Endothelial cell of umbilical vein (primary cell): Measurements from ENCODE around the gene ZBTB7C. TPM values are rescaled to one million over a fixed set of nuclear protein-coding genes. Genes with fewer than 3 reads are reported as not detected.

ENCODE experiments used
- BruUV-seq: library from RNA; stranded (reverse); fragments of 400-500 nt; replicated peaks from 2 replicates; lab custom pipeline; 2021; lab: Mats Ljungman, UMichigan
- CTCF ChIA-PET: fragments of 300-600, 350-600 bp; sonication (Branson Sonifier 250); formaldehyde crosslinking; loops from one replicate; lab custom pipeline; 2021; ENCODE audit warnings: antibody characterized with exemption, inconsistent platforms; lab: Charles Lee
- POLR2A ChIA-PET: fragments of 300-600, 350-600 bp; sonication (Branson Sonifier 250); formaldehyde crosslinking; loops from one replicate; lab custom pipeline; 2021; ENCODE audit warnings: antibody characterized with exemption, inconsistent platforms; lab: Charles Lee
- DNase-seq: peaks from one replicate; pipeline ENCODE4 v3.0.0-alpha.2; 2011; ENCODE audit warnings: low read depth, low spot score
- FAIRE-seq: peaks from 2 replicates; lab custom pipeline; 2011; peaks lifted over from hg19 to GRCh38; lab: Jason Lieb, UNC
- H2AFZ ChIP-seq: 2 replicates; pipeline ENCODE4 v1.6.0; 2012; ENCODE audit warnings: low read depth, low read length, control low read depth, inconsistent platforms
- H3K27ac ChIP-seq: 2 replicates; pipeline ENCODE4 v1.5.1; 2011; ENCODE audit warnings: low read depth, mild to moderate bottlenecking, control low read depth, low read length, moderate library complexity; ENCODE audit not compliant: insufficient read depth
- H3K27me3 ChIP-seq, 2 experiments: 2 replicates each; pipeline versions ENCODE4 v1.6.0 to v1.6.1; 2011; ENCODE audit warnings: low read length in 2 of 2, mixed read lengths in 1 of 2; ENCODE audit not compliant: control insufficient read depth in 2 of 2, insufficient read depth in 2 of 2
- H3K36me3 ChIP-seq, 2 experiments: 2 replicates in 1 of 2; 3 replicates in 1 of 2; pipeline ENCODE4 v1.5.1; 2011; ENCODE audit warnings: low read length in 2 of 2, mild to moderate bottlenecking in 1 of 2, moderate library complexity in 1 of 2; ENCODE audit not compliant: control insufficient read depth in 2 of 2, insufficient read depth in 2 of 2; ENCODE audit errors: extremely low read depth in 1 of 2
- H3K4me1 ChIP-seq: 3 replicates; pipeline ENCODE4 v1.5.1; 2011; ENCODE audit warnings: mild to moderate bottlenecking, low read length; ENCODE audit not compliant: control insufficient read depth, insufficient read depth; ENCODE audit errors: extremely low read depth
- H3K4me2 ChIP-seq: 2 replicates; pipeline ENCODE4 v1.6.1; 2011; ENCODE audit warnings: low read length, control low read depth, mixed read lengths; ENCODE audit not compliant: insufficient read depth
- H3K4me3 ChIP-seq, 3 experiments: fragments of 200-600 bp in 1 of 3; sonication (generic), shearing (Covaris generic) in 1 of 3; replicated peaks in 1 of 3; 2 replicates each; pipeline ENCODE4 v1.5.1; 2011 to 2016; ENCODE audit warnings: control low read depth in 3 of 3, low read length in 3 of 3, mild to moderate bottlenecking in 2 of 3, inconsistent platforms in 1 of 3, low read depth in 1 of 3, moderate library complexity in 1 of 3; ENCODE audit not compliant: insufficient read depth in 1 of 3
- H3K79me2 ChIP-seq: 2 replicates; pipeline ENCODE4 v1.6.0; 2012; ENCODE audit warnings: low read length, inconsistent platforms; ENCODE audit not compliant: control insufficient read depth, insufficient read depth
- H3K9ac ChIP-seq: replicated peaks from 2 replicates; pipeline ENCODE3; 2011; ENCODE audit warnings: low read length, control low read depth; ENCODE audit not compliant: insufficient read depth; ENCODE audit errors: extremely low read depth
- H3K9me1 ChIP-seq: replicated peaks from 3 replicates; pipeline ENCODE4 v1.6.0; 2011; ENCODE audit warnings: mild to moderate bottlenecking, low read length; ENCODE audit not compliant: control insufficient read depth, insufficient read depth; ENCODE audit errors: extremely low read depth
- H3K9me3 ChIP-seq: replicated peaks from 2 replicates; pipeline ENCODE4 v1.5.1; 2012; ENCODE audit warnings: low read length, inconsistent platforms; ENCODE audit not compliant: control insufficient read depth, insufficient read depth
- H4K20me1 ChIP-seq: replicated peaks from 2 replicates; pipeline ENCODE3; 2011; ENCODE audit warnings: mild to moderate bottlenecking, low read length; ENCODE audit not compliant: control insufficient read depth, insufficient read depth; ENCODE audit errors: extremely low read depth
- EZH2 ChIP-seq: IDR thresholded peaks from 2 replicates; pipeline ENCODE4 v1.6.1; 2012; ENCODE audit warnings: borderline replicate concordance, low read depth, mild to moderate bottlenecking, moderate library complexity, low read length, inconsistent platforms; ENCODE audit not compliant: severe bottlenecking
- FOS ChIP-seq: IDR thresholded peaks from 2 replicates; pipeline ENCODE4 v1.6.1; 2011; ENCODE audit warnings: mild to moderate bottlenecking, low read length, moderate library complexity, borderline replicate concordance; ENCODE audit not compliant: insufficient read depth
- GATA2 ChIP-seq: IDR thresholded peaks from 2 replicates; pipeline ENCODE4 v1.7.0; 2011; ENCODE audit warnings: low read depth, mild to moderate bottlenecking, moderate library complexity, mixed read lengths, low read length; ENCODE audit not compliant: insufficient read length, insufficient read depth
- JUN ChIP-seq: IDR thresholded peaks from 2 replicates; pipeline ENCODE4 v1.6.1; 2011; ENCODE audit warnings: borderline replicate concordance, low read depth; ENCODE audit not compliant: insufficient read length, insufficient read depth
- MAX ChIP-seq: IDR thresholded peaks from 2 replicates; pipeline ENCODE4 v1.6.1; 2011; ENCODE audit not compliant: insufficient read depth, insufficient read length
- MYC ChIP-seq: IDR thresholded peaks from one replicate; pipeline ENCODE4 v1.6.1; 2011; ENCODE audit warnings: mild to moderate bottlenecking, low read depth, low read length
- POLR2A ChIP-seq: IDR thresholded peaks from 2 replicates; pipeline ENCODE4 v1.6.1; 2012; ENCODE audit warnings: low read depth, mild to moderate bottlenecking, control low read depth, low read length
- POLR2AphosphoS5 ChIP-seq: IDR thresholded peaks from 2 replicates; pipeline ENCODE4 v1.6.1; 2012; ENCODE audit warnings: low read depth, mild to moderate bottlenecking, control low read depth, low read length, moderate library complexity; ENCODE audit not compliant: insufficient read depth
- dilution Hi-C: fragments of 300-500 bp; cut with MboI; formaldehyde crosslinking; loops from one replicate; pipeline ENCODE4 v1.15.0; 2019; ENCODE audit warnings: low sequenced_read_pairs; ENCODE audit not compliant: extremely low pct_ligation_motif_present
- intact Hi-C: fragments of 100-400 bp; cut with micrococcal nuclease; formaldehyde crosslinking; loops from one replicate; pipeline ENCODE4 v1.10.0; 2022
- polyA plus RNA-seq, 4 experiments: library from polyadenylated mRNA; depleted of rRNA in 3 of 4; stranded (reverse) in 3 of 4; unstranded in 1 of 4; fragments of >200 nt; gene quantifications; 2 replicates each; pipeline versions ENCODE4 v1.2.1 to v1.2.3, GENCODE V29; 2011 to 2012; ENCODE audit warnings: missing spikeins in 1 of 4
- total RNA-seq: library from RNA; stranded (reverse); gene quantifications from 2 replicates; pipeline ENCODE4 v1.2.3, GENCODE V29; 2021
- TF ChIP-seq, protein P1 (sequence below), 2 donors: IDR thresholded peaks; 1 replicate in 1 of 2; 2 replicates in 1 of 2; pipeline ENCODE4 v1.5.1; 2011; ENCODE audit warnings: low read length in 2 of 2, mild to moderate bottlenecking in 2 of 2, moderate library complexity in 2 of 2, control low read depth in 1 of 2, inconsistent platforms in 1 of 2, low read depth in 1 of 2; ENCODE audit not compliant: insufficient read depth in 1 of 2; ENCODE audit errors: extremely low read depth in 1 of 2

Gene ZBTB7C
- total and polyA plus RNA-seq, 2 donors (not counting 3 experiments of a cell fraction or from before 2014, with no cell fraction given): not detected

GRCh38 chr18:48048251-48048650 is 360.9 kb downstream of the ZBTB7C start:
- DNase-seq: no peak
- H4K20me1 ChIP-seq: no peaks in the 10 kb centered on the region
- ChIA-PET POLR2A (no interaction called here), CTCF (interaction anchor here (1.1 to 3.4 kb wide), 4 partner anchors 10 to 397 kb away, joined by 4 to 13 read pairs (median 8); no protein-coding TSS in a partner anchor)
- no peak overlapping the region for H3K9ac ChIP-seq
- no peak for FAIRE-seq
- no peak overlapping the region for H3K27ac ChIP-seq
- H3K4me3 ChIP-seq: no peak overlapping the region
- H3K9me3 ChIP-seq: no peaks in the 10 kb centered on the region
- no peaks in the 10 kb centered on the region for H3K36me3 ChIP-seq
- H3K4me1 ChIP-seq: no peaks in the 10 kb centered on the region
- H2AFZ ChIP-seq: no peak overlapping the region
- H3K27me3 ChIP-seq: peaks cover 0 to 2% of the 10 kb centered on the region in 2 experiments
- dilution Hi-C loops: no loop called here
- no peaks in the 10 kb centered on the region for H3K79me2 ChIP-seq
- no peak overlapping the region for H3K4me2 ChIP-seq
- no peak for TF ChIP-seq JUN
- no peak for TF ChIP-seq MYC
- TF ChIP-seq GATA2: no peak
- no peak for TF ChIP-seq EZH2
- no peak for TF ChIP-seq MAX
- TF ChIP-seq FOS: no peak
- no peak for TF ChIP-seq POLR2AphosphoS5
- TF ChIP-seq, protein P1, sequence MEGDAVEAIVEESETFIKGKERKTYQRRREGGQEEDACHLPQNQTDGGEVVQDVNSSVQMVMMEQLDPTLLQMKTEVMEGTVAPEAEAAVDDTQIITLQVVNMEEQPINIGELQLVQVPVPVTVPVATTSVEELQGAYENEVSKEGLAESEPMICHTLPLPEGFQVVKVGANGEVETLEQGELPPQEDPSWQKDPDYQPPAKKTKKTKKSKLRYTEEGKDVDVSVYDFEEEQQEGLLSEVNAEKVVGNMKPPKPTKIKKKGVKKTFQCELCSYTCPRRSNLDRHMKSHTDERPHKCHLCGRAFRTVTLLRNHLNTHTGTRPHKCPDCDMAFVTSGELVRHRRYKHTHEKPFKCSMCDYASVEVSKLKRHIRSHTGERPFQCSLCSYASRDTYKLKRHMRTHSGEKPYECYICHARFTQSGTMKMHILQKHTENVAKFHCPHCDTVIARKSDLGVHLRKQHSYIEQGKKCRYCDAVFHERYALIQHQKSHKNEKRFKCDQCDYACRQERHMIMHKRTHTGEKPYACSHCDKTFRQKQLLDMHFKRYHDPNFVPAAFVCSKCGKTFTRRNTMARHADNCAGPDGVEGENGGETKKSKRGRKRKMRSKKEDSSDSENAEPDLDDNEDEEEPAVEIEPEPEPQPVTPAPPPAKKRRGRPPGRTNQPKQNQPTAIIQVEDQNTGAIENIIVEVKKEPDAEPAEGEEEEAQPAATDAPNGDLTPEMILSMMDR (IDR thresholded peaks at IDR 0.05; ENCODE audit: extremely low read depth in 1 of 2, insufficient read depth in 1 of 2, low read depth in 1 of 2, low read length in 2 of 2): no peak
- TF ChIP-seq POLR2A: no peak
- BruUV-seq: no TSS peak
- intact Hi-C loops: no loop called here
- no peaks in the 10 kb centered on the region for H3K9me1 ChIP-seq
